IMR-90 (cell line): Measurements from ENCODE around the gene KRTAP21-2. TPM values are rescaled to one million over a fixed set of nuclear protein-coding genes. Genes with fewer than 3 reads are reported as not detected.

Source experiments
- ATAC-seq: fragments of 200-7000 bp; cut with Tn5 transposase; 2 replicates; pipeline ENCODE4 v1.9.1; 2020; ENCODE audit warnings: low read depth, mild to moderate bottlenecking, moderate library complexity
- BruUV-seq: library from RNA; stranded (reverse); fragments of 400-500 nt; replicated peaks from 2 replicates; lab custom pipeline; 2021; lab: Mats Ljungman, UMichigan
- CTCF ChIA-PET: fragments of 300-600 bp; formaldehyde crosslinking; extraction: SDS; loops from one replicate; lab custom pipeline; 2021; ENCODE audit warnings: antibody characterized with exemption; lab: Yijun Ruan, JAX
- POLR2A ChIA-PET: fragments of 300-600 bp; sonication (Branson Sonifier 250); formaldehyde crosslinking; loops from one replicate; lab custom pipeline; 2022; ENCODE audit warnings: antibody characterized with exemption; ENCODE audit not compliant: unreplicated experiment; lab: Charles Lee
- DNase-seq: peaks from one replicate; pipeline ENCODE4 v3.0.0; 2013
- H2AFZ ChIP-seq: replicated peaks from 2 replicates; pipeline ENCODE3; 2013; ENCODE audit warnings: low read length, mild to moderate bottlenecking; ENCODE audit not compliant: poor library complexity
- H2AK5ac ChIP-seq: 2 replicates; pipeline ENCODE4 v1.6.1; 2013; ENCODE audit warnings: low read depth, low read length, inconsistent platforms
- H2AK9ac ChIP-seq: replicated peaks from 2 replicates; pipeline ENCODE3; 2013; ENCODE audit warnings: mild to moderate bottlenecking, low read depth, low read length, moderate library complexity; ENCODE audit not compliant: poor library complexity
- H2BK120ac ChIP-seq: 2 replicates; pipeline ENCODE4 v1.6.1; 2013; ENCODE audit warnings: low read depth, low read length, inconsistent platforms
- H2BK15ac ChIP-seq: 3 replicates; pipeline ENCODE4 v1.6.1; 2013; ENCODE audit warnings: low read depth, low read length, inconsistent platforms
- H2BK20ac ChIP-seq: 2 replicates; pipeline ENCODE4 v1.6.1; 2013; ENCODE audit warnings: low read depth, mild to moderate bottlenecking, inconsistent platforms, low read length, moderate library complexity
- H2BK5ac ChIP-seq: 2 replicates; pipeline ENCODE4 v1.6.1; 2013; ENCODE audit warnings: mild to moderate bottlenecking, low read depth, low read length, inconsistent platforms; ENCODE audit not compliant: poor library complexity, severe bottlenecking
- H3K14ac ChIP-seq: replicated peaks from 2 replicates; pipeline ENCODE4 v1.6.1; 2013; ENCODE audit warnings: low read depth, low read length, inconsistent platforms
- H3K18ac ChIP-seq: 2 replicates; pipeline ENCODE4 v1.6.1; 2013; ENCODE audit warnings: low read depth, low read length, control low read depth
- H3K23ac ChIP-seq: 2 replicates; pipeline ENCODE4 v1.6.1; 2013; ENCODE audit warnings: low read depth, low read length, inconsistent platforms
- H3K27ac ChIP-seq: 2 replicates; pipeline ENCODE4 v1.5.1; 2013; ENCODE audit warnings: mild to moderate bottlenecking, control low read depth, low read length; ENCODE audit not compliant: insufficient read depth
- H3K27me3 ChIP-seq: 2 replicates; pipeline ENCODE4 v1.6.1; 2013; ENCODE audit warnings: low read length; ENCODE audit not compliant: control insufficient read depth, insufficient read depth
- H3K36me3 ChIP-seq: 2 replicates; pipeline ENCODE4 v1.6.1; 2013; ENCODE audit warnings: low read length, mixed read lengths; ENCODE audit not compliant: control insufficient read depth, insufficient read depth
- H3K4ac ChIP-seq: 2 replicates; pipeline ENCODE4 v1.6.1; 2013; ENCODE audit warnings: low read depth, low read length, inconsistent platforms
- H3K4me1 ChIP-seq: 2 replicates; pipeline ENCODE4 v1.6.1; 2013; ENCODE audit warnings: low read length, mixed read lengths; ENCODE audit not compliant: control insufficient read depth, insufficient read depth
- H3K4me2 ChIP-seq: 2 replicates; pipeline ENCODE4 v1.6.1; 2013; ENCODE audit warnings: low read depth, mild to moderate bottlenecking, control low read depth, low read length, moderate library complexity
- H3K4me3 ChIP-seq: 2 replicates; pipeline ENCODE4 v1.5.1; 2013; ENCODE audit warnings: low read depth, mild to moderate bottlenecking, control low read depth, low read length, moderate library complexity; ENCODE audit not compliant: insufficient read depth
- H3K56ac ChIP-seq: 2 replicates; pipeline ENCODE4 v1.6.1; 2013; ENCODE audit warnings: low read length, inconsistent platforms; ENCODE audit not compliant: insufficient read depth; ENCODE audit errors: extremely low read depth
- H3K79me1 ChIP-seq, 2 experiments: 2 replicates each; pipeline ENCODE4 v1.6.1; 2013; ENCODE audit warnings: low read length in 2 of 2, inconsistent platforms in 1 of 2, low read depth in 1 of 2
- H3K9ac ChIP-seq: 2 replicates; pipeline ENCODE4 v1.6.1; 2013; ENCODE audit warnings: low read depth, low read length, control low read depth
- H3K9me1 ChIP-seq: 2 replicates; pipeline ENCODE4 v1.6.1; 2013; ENCODE audit warnings: low read length, inconsistent platforms; ENCODE audit not compliant: insufficient read depth
- H3K9me3 ChIP-seq: 2 replicates; pipeline ENCODE4 v1.6.1; 2013; ENCODE audit warnings: low read length; ENCODE audit not compliant: control insufficient read depth, insufficient read depth
- H4K20me1 ChIP-seq: 2 replicates; pipeline ENCODE4 v1.6.1; 2013; ENCODE audit warnings: low read length, inconsistent platforms; ENCODE audit not compliant: insufficient read depth
- H4K5ac ChIP-seq: 2 replicates; pipeline ENCODE4 v1.6.1; 2013; ENCODE audit warnings: mild to moderate bottlenecking, low read depth, low read length, control low read depth
- H4K8ac ChIP-seq, 2 experiments: 2 replicates each; pipeline ENCODE4 v1.6.1; 2013; ENCODE audit warnings: low read depth in 2 of 2, low read length in 2 of 2, control low read depth in 1 of 2, inconsistent platforms in 1 of 2
- H4K91ac ChIP-seq: 2 replicates; pipeline ENCODE4 v1.6.1; 2013; ENCODE audit warnings: low read depth, low read length, inconsistent platforms; ENCODE audit not compliant: insufficient read depth
- CEBPB ChIP-seq: IDR thresholded peaks from 2 replicates; pipeline ENCODE4 v1.6.1; 2012; ENCODE audit warnings: low read depth, low read length, improper control_type of control experiment
- MAFK ChIP-seq: IDR thresholded peaks from 2 replicates; pipeline ENCODE4 v1.6.1; 2012; ENCODE audit warnings: low read depth, low read length, improper control_type of control experiment
- MAZ ChIP-seq: IDR thresholded peaks from 2 replicates; pipeline ENCODE4 v1.6.1; 2012; ENCODE audit warnings: low read depth, mild to moderate bottlenecking, low read length, improper control_type of control experiment, moderate library complexity, borderline replicate concordance
- NFE2L2 ChIP-seq: fragments of 150-350 bp; IDR thresholded peaks from 2 replicates; pipeline ENCODE4 v1.6.1; 2016; ENCODE audit warnings: low read depth, mild to moderate bottlenecking, low read length
- POLR2A ChIP-seq: IDR thresholded peaks from 2 replicates; pipeline ENCODE4 v1.6.1; 2012; ENCODE audit warnings: mild to moderate bottlenecking, low read depth, low read length
- RCOR1 ChIP-seq: IDR thresholded peaks from 2 replicates; pipeline ENCODE4 v1.6.1; 2012; ENCODE audit warnings: mild to moderate bottlenecking, low read length, improper control_type of control experiment; ENCODE audit not compliant: insufficient replicate concordance
- WGBS, 2 experiments: methylation state at CpG; one replicate each; pipeline versions ENCODE4 v1.1.5 to v1.1.7; 2013; ENCODE audit warnings: missing lambda C conversion rate in 2 of 2; ENCODE audit not compliant: insufficient read length in 1 of 2; ENCODE audit errors: extremely low coverage in 2 of 2; 5-methylcytosine and 5-hydroxymethylcytosine counted together
- dilution Hi-C: fragments of 300-500 bp; cut with HindIII; formaldehyde crosslinking; loops from one replicate; pipeline ENCODE4 v1.14.3; 2018; ENCODE audit warnings: low sequenced_read_pairs; ENCODE audit not compliant: unreplicated experiment
- in situ Hi-C: fragments of 300-500 bp; cut with MboI; formaldehyde crosslinking; loops from 3 replicates; pipeline ENCODE4 v1.14.3; 2019; ENCODE audit warnings: low sequenced_read_pairs, inconsistent platforms, mixed read lengths
- intact Hi-C: fragments of 100-400 bp; cut with micrococcal nuclease; formaldehyde crosslinking; loops from 2 replicates; pipeline ENCODE4 v1.10.0; 2022
- polyA plus RNA-seq, 3 experiments: library from polyadenylated mRNA; depleted of rRNA; stranded (reverse); fragments of >200 nt; gene quantifications; 2 replicates each; pipeline ENCODE4 v1.2.3, GENCODE V29; 2012; ENCODE audit warnings: low replicate concordance in 1 of 3
- total RNA-seq: library from RNA; depleted of rRNA; stranded (reverse); fragments of >200 nt; gene quantifications from 2 replicates; pipeline ENCODE4 v1.2.3, GENCODE V29; 2012
- TF ChIP-seq, protein P1 (sequence below): fragments of 150-350 bp; IDR thresholded peaks from 2 replicates; pipeline ENCODE4 v1.6.1; 2017; ENCODE audit warnings: mild to moderate bottlenecking, antibody characterized with exemption, low read length, low read depth
- TF ChIP-seq, protein P2 (sequence below): fragments of 150-350 bp; IDR thresholded peaks from 2 replicates; pipeline ENCODE4 v1.6.1; 2016; ENCODE audit warnings: low read depth, mild to moderate bottlenecking, low read length, moderate library complexity, borderline replicate concordance

KRTAP21-2 gene
- total and polyA plus RNA-seq, 2 of the 4 experiments (the other 2 are of a cell fraction): not detected

DNA sequence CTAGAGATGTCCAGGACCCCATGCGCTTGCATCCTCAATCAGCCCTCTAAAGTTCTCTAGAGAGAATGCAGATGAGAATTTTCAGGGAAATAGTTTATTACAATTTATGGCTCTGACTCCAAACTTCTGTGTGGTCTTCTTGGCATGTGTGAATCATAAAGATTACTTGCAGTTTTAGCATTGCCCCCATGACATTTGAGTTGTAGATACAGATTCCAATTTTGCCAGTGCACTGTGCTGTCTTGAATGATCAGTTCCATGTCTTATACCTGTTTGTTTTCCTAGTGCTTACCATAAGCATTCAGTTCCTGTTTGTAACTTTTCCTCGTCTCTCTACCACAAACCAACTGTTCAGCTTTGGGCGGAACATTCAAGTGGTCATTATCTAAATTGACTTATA lies 33.3 kb downstream of the KRTAP21-2 start:
- Histone ChIP-seq H3K27ac (no peak overlapping the region), H3K9me1 (no peaks in the 10 kb centered on the region), H3K4me2 (no peak overlapping the region), H3K79me1 (no peaks in the 10 kb centered on the region), H3K36me3 (no peaks in the 10 kb centered on the region), H3K9me3 (0 out of 2 replicates have a peak, but pooled peaks cover 3% of the 10 kb centered on the region), H3K56ac (no peak overlapping the region), H2AK5ac (no peak overlapping the region), H4K5ac (no peak overlapping the region), H4K8ac (no peak overlapping the region), H4K20me1 (no peaks in the 10 kb centered on the region), H2BK15ac (no peak overlapping the region), H3K27me3 (no peaks in the 10 kb centered on the region), H3K9ac (no peak overlapping the region), H3K23ac (no peak overlapping the region), H2BK120ac (no peak overlapping the region), H3K14ac (no peak overlapping the region), H2AK9ac (no peak overlapping the region), H3K18ac (no peak overlapping the region), H2AFZ (no peak overlapping the region), H4K91ac (no peak overlapping the region), H2BK20ac (no peak overlapping the region), H3K4ac (no peak overlapping the region), H3K4me1 (no peaks in the 10 kb centered on the region), H2BK5ac (no peak overlapping the region), H3K4me3 (no peak overlapping the region)
- in situ Hi-C loops (no loop called here), intact Hi-C loops (no loop called here), dilution Hi-C loops (no loop called here)
- DNase-seq: no peak
- no peak for ATAC-seq
- no CpG with 5 or more reads among the region's 3 CpGs for WGBS, 2 experiments
- BruUV-seq: no TSS peak
- ChIA-PET CTCF (no interaction called here), POLR2A (no interaction called here)
- no peak for TF ChIP-seq CEBPB
- TF ChIP-seq, protein P1, sequence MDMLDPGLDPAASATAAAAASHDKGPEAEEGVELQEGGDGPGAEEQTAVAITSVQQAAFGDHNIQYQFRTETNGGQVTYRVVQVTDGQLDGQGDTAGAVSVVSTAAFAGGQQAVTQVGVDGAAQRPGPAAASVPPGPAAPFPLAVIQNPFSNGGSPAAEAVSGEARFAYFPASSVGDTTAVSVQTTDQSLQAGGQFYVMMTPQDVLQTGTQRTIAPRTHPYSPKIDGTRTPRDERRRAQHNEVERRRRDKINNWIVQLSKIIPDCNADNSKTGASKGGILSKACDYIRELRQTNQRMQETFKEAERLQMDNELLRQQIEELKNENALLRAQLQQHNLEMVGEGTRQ: no peak
- TF ChIP-seq MAZ: no peak
- no peak for TF ChIP-seq NFE2L2
- TF ChIP-seq RCOR1: no peak
- no peak for TF ChIP-seq POLR2A
- no peak for TF ChIP-seq MAFK
- TF ChIP-seq, protein P2, sequence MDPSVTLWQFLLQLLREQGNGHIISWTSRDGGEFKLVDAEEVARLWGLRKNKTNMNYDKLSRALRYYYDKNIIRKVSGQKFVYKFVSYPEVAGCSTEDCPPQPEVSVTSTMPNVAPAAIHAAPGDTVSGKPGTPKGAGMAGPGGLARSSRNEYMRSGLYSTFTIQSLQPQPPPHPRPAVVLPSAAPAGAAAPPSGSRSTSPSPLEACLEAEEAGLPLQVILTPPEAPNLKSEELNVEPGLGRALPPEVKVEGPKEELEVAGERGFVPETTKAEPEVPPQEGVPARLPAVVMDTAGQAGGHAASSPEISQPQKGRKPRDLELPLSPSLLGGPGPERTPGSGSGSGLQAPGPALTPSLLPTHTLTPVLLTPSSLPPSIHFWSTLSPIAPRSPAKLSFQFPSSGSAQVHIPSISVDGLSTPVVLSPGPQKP: no peak
